ENCODE data around the gene EEF1E1. TPM values are rescaled to one million over a fixed set of nuclear protein-coding genes. Genes with fewer than 3 reads are reported as not detected.

The EEF1E1 gene
- polyA plus RNA-seq, 2 of the 4 experiments (the other 2 are of a cell fraction): 119 to 122 TPM

DNA sequence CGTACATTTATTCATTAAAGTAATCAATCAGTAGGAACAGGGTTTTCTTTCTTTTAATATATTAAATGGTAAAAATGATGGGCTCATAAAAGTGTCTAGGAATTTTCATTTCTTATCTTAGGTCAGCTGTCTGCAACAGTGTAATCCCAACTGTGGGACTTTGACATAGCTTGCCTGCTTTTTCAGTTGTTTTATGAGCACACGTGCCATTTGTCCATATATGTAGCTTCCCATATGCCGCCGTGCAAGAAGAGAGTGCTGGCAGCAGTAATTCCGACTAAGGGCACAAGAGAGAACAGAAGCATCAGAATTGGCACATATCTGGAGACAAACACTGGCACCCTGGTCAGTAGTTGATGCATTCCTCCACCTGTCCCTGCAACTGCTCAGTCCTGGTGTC, 20.9 kb upstream of the EEF1E1 start:
- no peak overlapping the region for H3K4me3 ChIP-seq
- WGBS (ENCODE audit: missing lambda C conversion rate): 62% methylated on average over 5 of the region's 5 CpGs
- no peak for FAIRE-seq
- no peaks in the 10 kb centered on the region for H3K9me3 ChIP-seq
- no peak overlapping the region for H3K4me2 ChIP-seq
- DNase-seq (ENCODE audit: low read depth in 1 of 2, low spot score in 1 of 2): no peak
- ChIA-PET POLR2A (no interaction called here), CTCF (no interaction called here)
- no peak overlapping the region for H3K27ac ChIP-seq
- ATAC-seq: no peak
- TF ChIP-seq RNF2 (IDR thresholded peaks at IDR 0.05; ENCODE audit: borderline replicate concordance, low read depth) (no peak), RCOR1 (IDR thresholded peaks at IDR 0.05; ENCODE audit: low read depth, low read length) (no peak), FOSB (CRISPR knock-in tag; IDR thresholded peaks at IDR 0.05) (no peak), NFE2L2 (conservative IDR thresholded peaks at IDR 0.05; ENCODE audit: low read length) (no peak), MAFK (IDR thresholded peaks at IDR 0.05; ENCODE audit: partially characterized antibody) (no peak), PHF8 (IDR thresholded peaks at IDR 0.05; ENCODE audit: borderline replicate concordance, low read depth) (no peak), HOXB13 (CRISPR knock-in tag; IDR thresholded peaks at IDR 0.05; ENCODE audit: low read depth) (no peak), CHD2 (IDR thresholded peaks at IDR 0.05; ENCODE audit: low read length, partially characterized antibody) (no peak), MYC (IDR thresholded peaks at IDR 0.05; ENCODE audit: borderline replicate concordance, low read length) (no peak), SMC3 (IDR thresholded peaks at IDR 0.05) (no peak), POLR2AphosphoS2 (conservative IDR thresholded peaks at IDR 0.05; ENCODE audit: low read length) (no peak), JUNB (IDR thresholded peaks at IDR 0.05) (no peak), CHD4 (IDR thresholded peaks at IDR 0.05; ENCODE audit: borderline replicate concordance) (no peak), RARB (CRISPR knock-in tag; IDR thresholded peaks at IDR 0.05) (no peak), TFCP2L1 (CRISPR knock-in tag; IDR thresholded peaks at IDR 0.05) (no peak), HOXB5 (CRISPR knock-in tag; IDR thresholded peaks at IDR 0.05) (no peak)
- TF ChIP-seq, protein P1, sequence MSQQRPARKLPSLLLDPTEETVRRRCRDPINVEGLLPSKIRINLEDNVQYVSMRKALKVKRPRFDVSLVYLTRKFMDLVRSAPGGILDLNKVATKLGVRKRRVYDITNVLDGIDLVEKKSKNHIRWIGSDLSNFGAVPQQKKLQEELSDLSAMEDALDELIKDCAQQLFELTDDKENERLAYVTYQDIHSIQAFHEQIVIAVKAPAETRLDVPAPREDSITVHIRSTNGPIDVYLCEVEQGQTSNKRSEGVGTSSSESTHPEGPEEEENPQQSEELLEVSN (IDR thresholded peaks at IDR 0.05; ENCODE audit: borderline replicate concordance, low read depth): no peak
- H3K4me1 ChIP-seq: no peaks in the 10 kb centered on the region

DNA sequence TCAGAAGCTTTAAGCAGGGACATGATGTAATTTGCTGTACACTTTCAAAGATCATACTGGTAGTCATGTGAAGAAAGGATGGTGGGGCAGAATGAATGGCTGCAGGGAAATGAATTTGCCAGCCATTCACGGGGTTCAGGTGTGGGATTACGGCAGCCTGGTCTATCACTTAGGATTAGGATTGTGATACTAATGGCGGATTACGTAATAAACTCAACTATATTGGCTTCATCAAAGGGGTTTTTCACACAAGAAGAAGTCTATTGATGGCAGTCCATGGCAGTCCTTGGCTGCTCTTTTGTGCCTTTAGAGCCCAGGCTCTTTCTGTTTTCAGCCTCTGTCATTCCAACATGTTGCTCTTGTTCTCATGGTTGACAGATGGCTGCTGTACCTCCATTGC, 12.6 kb upstream of the EEF1E1 start:
- Histone ChIP-seq H3K4me1 (no peaks in the 10 kb centered on the region), H3K27ac (no peak overlapping the region), H3K4me2 (no peak overlapping the region), H3K9me3 (no peaks in the 10 kb centered on the region), H3K4me3 (no peak overlapping the region)
- 66% methylated on average over 4 of the region's 4 CpGs for WGBS (ENCODE audit: missing lambda C conversion rate)
- no peak for FAIRE-seq
- TF ChIP-seq HOXA7 (CRISPR knock-in tag; IDR thresholded peaks at IDR 0.05) (no peak), SREBF2 (IDR thresholded peaks at IDR 0.05) (no peak), HOXB13 (CRISPR knock-in tag; IDR thresholded peaks at IDR 0.05; ENCODE audit: low read depth) (no peak)
- CTCF ChIA-PET: no interaction called here
- DNase-seq (ENCODE audit: low read depth in 1 of 2, low spot score in 1 of 2): no peak
- ATAC-seq: no peak
- POLR2A ChIA-PET: no interaction called here

DNA sequence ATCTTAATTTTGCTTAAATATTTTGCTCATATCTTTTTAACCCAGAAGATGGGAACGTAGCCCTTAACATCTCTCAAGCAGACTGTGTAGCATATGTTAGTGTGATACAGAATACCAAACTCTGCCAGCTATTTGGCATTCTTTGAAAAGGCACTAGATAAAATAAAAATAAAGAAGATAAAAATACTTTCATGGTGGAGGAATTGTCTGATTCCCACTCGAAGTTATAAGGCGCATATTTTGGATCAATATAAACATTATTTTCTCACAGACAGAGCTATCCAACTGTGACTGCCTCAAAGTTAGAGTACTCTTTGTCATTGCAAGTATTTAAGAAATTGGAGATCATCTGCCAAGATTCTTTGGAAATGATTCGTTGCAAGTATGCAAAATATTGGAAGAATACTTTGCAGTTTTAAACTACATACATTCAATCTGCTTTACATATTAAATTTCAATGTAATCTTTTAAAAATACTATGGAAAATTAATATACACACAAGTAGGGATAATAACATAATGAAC, 10.8 kb upstream of the EEF1E1 start:
- Histone ChIP-seq H3K4me3 (no peak overlapping the region), H3K27ac (no peak overlapping the region), H3K4me2 (no peak overlapping the region), H3K9me3 (no peaks in the 10 kb centered on the region), H3K4me1 (peaks cover 10% of the 10 kb centered on the region)
- DNase-seq (ENCODE audit: low read depth in 1 of 2, low spot score in 1 of 2) (no peak), FAIRE-seq (no peak), ATAC-seq (no peak)
- ChIA-PET CTCF (interaction anchor here (0.7 to 1.3 kb wide), 2 partner anchors 18 to 105 kb away, joined by 3 to 4 read pairs; no protein-coding TSS in a partner anchor), POLR2A (no interaction called here)
- TF ChIP-seq NPAS2 (CRISPR knock-in tag; IDR thresholded peaks at IDR 0.05; ENCODE audit: borderline replicate concordance): no peak
- TF ChIP-seq, protein P2, sequence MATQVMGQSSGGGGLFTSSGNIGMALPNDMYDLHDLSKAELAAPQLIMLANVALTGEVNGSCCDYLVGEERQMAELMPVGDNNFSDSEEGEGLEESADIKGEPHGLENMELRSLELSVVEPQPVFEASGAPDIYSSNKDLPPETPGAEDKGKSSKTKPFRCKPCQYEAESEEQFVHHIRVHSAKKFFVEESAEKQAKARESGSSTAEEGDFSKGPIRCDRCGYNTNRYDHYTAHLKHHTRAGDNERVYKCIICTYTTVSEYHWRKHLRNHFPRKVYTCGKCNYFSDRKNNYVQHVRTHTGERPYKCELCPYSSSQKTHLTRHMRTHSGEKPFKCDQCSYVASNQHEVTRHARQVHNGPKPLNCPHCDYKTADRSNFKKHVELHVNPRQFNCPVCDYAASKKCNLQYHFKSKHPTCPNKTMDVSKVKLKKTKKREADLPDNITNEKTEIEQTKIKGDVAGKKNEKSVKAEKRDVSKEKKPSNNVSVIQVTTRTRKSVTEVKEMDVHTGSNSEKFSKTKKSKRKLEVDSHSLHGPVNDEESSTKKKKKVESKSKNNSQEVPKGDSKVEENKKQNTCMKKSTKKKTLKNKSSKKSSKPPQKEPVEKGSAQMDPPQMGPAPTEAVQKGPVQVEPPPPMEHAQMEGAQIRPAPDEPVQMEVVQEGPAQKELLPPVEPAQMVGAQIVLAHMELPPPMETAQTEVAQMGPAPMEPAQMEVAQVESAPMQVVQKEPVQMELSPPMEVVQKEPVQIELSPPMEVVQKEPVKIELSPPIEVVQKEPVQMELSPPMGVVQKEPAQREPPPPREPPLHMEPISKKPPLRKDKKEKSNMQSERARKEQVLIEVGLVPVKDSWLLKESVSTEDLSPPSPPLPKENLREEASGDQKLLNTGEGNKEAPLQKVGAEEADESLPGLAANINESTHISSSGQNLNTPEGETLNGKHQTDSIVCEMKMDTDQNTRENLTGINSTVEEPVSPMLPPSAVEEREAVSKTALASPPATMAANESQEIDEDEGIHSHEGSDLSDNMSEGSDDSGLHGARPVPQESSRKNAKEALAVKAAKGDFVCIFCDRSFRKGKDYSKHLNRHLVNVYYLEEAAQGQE (IDR thresholded peaks at IDR 0.05): no peak
- no peak for TF ChIP-seq RCOR1 (IDR thresholded peaks at IDR 0.05; ENCODE audit: low read depth, low read length)
- TF ChIP-seq CHD4 (IDR thresholded peaks at IDR 0.05; ENCODE audit: borderline replicate concordance): no peak
- TF ChIP-seq HDAC2 (IDR thresholded peaks at IDR 0.05): no peak
- TF ChIP-seq TP53 (CRISPR knock-in tag; IDR thresholded peaks at IDR 0.05): no peak
- TF ChIP-seq MAFK (IDR thresholded peaks at IDR 0.05; ENCODE audit: partially characterized antibody): no peak
- no peak for TF ChIP-seq HOXA7 (CRISPR knock-in tag; IDR thresholded peaks at IDR 0.05)
- TF ChIP-seq, protein P3, sequence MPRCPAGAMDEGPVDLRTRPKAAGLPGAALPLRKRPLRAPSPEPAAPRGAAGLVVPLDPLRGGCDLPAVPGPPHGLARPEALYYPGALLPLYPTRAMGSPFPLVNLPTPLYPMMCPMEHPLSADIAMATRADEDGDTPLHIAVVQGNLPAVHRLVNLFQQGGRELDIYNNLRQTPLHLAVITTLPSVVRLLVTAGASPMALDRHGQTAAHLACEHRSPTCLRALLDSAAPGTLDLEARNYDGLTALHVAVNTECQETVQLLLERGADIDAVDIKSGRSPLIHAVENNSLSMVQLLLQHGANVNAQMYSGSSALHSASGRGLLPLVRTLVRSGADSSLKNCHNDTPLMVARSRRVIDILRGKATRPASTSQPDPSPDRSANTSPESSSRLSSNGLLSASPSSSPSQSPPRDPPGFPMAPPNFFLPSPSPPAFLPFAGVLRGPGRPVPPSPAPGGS (IDR thresholded peaks at IDR 0.05): no peak
- 52% methylated on average over 4 of the region's 4 CpGs for whole genome bisulfite sequencing (ENCODE audit: missing lambda C conversion rate)

Measured in A549 (cell line).